Activated CD4-positive, alpha-beta T cell treated with anti-CD3 and anti-CD28 coated beads, Interleukin-2, amount 50 U/mL, for 16 hours (primary cell): ENCODE results near the gene CD163L1.

Experiments
- DNase-seq: peaks from one replicate; pipeline ENCODE4 v3.0.0-alpha.2; 2020

Gene CD163L1

GRCh38 chr12:7321624-7322023, 122.3 kb downstream of the CD163L1 start:
- no peak for DNase-seq

GRCh38 chr12:7319930-7320329, 124.0 kb downstream of the CD163L1 start:
- no peak for DNase-seq

- DNase-seq = no peak
These were observed 133.9 kb downstream of the CD163L1 start for GRCh38 chr12:7310070-7310469.
